K562 (cell line): ENCODE data around the gene LRP2. TPM values are rescaled to one million over a fixed set of nuclear protein-coding genes. Genes with fewer than 3 reads are reported as not detected.

Experiments
- ATAC-seq: fragments of 200-7000 bp; cut with Tn5 transposase; 3 replicates; pipeline ENCODE4 v1.9.1; 2020; ENCODE audit warnings: moderate library complexity
- BruUV-seq: library from RNA; stranded (reverse); fragments of 400-500 nt; replicated peaks from 2 replicates; lab custom pipeline; 2021; lab: Mats Ljungman, UMichigan
- CTCF ChIA-PET: fragments of 300-600 bp; formaldehyde crosslinking; extraction: SDS; loops from one replicate; lab custom pipeline; 2021; ENCODE audit warnings: low intra/inter-chr PET ratio; lab: Yijun Ruan, JAX
- POLR2A ChIA-PET: fragments of 300-600, 350-650 bp; sonication (Branson Sonifier 250); formaldehyde crosslinking; extraction: SDS; loops from one replicate; lab custom pipeline; 2021; ENCODE audit warnings: antibody characterized with exemption, inconsistent platforms; lab: Yijun Ruan, JAX
- DNase-seq, 4 experiments: peaks; one replicate each; pipeline versions ENCODE4 v3.0.0 to v3.0.0-alpha.2; 2011 to 2018; ENCODE audit warnings: low spot score in 3 of 4, mixed read lengths in 3 of 4; ENCODE audit errors: extremely low read depth in 1 of 4
- FAIRE-seq: peaks from 2 replicates; lab custom pipeline; 2011; peaks lifted over from hg19 to GRCh38; lab: Jason Lieb, UNC
- H2AFZ ChIP-seq: 2 replicates; pipeline ENCODE4 v1.6.0; 2011; ENCODE audit warnings: low read depth, low read length, control low read depth, inconsistent platforms
- H3K27ac ChIP-seq: fragments of 200-600 bp; 3 replicates; pipeline ENCODE4 v1.8.0; 2011; ENCODE audit warnings: low read depth, mild to moderate bottlenecking, control low read depth, inconsistent platforms, low read length, moderate library complexity, mixed read lengths; ENCODE audit errors: extremely low read depth
- H3K27me3 ChIP-seq, 2 experiments: fragments of 300-600 bp in 1 of 2; 2 replicates in 1 of 2; 3 replicates in 1 of 2; pipeline versions ENCODE4 v1.6.0 to v1.8.0; 2011; ENCODE audit warnings: inconsistent platforms in 2 of 2, low read length in 2 of 2, mild to moderate bottlenecking in 1 of 2, mixed read lengths in 1 of 2, moderate library complexity in 1 of 2; ENCODE audit not compliant: control insufficient read depth in 2 of 2, insufficient read depth in 2 of 2
- H3K36me3 ChIP-seq: fragments of 300-600 bp; 3 replicates; pipeline ENCODE4 v1.8.0; 2011; ENCODE audit warnings: mild to moderate bottlenecking, low read length, inconsistent platforms; ENCODE audit not compliant: control insufficient read depth, insufficient read depth
- H3K4me1 ChIP-seq, 2 experiments: fragments of 200-600 bp in 1 of 2; replicated peaks in 1 of 2; 2 replicates in 1 of 2; 3 replicates in 1 of 2; pipeline versions ENCODE4 v1.5.1 to v1.8.0; 2011; ENCODE audit warnings: inconsistent platforms in 2 of 2, low read length in 2 of 2, mild to moderate bottlenecking in 1 of 2, mixed read lengths in 1 of 2, moderate library complexity in 1 of 2; ENCODE audit not compliant: control insufficient read depth in 2 of 2, insufficient read depth in 2 of 2
- H3K4me2 ChIP-seq: 2 replicates; pipeline ENCODE4 v1.6.1; 2011; ENCODE audit warnings: low read length, control low read depth, inconsistent platforms, mixed read lengths; ENCODE audit not compliant: insufficient read depth
- H3K4me3 ChIP-seq: fragments of 200-600 bp; sonication (generic), shearing (Covaris generic); 2 replicates; pipeline ENCODE4 v1.5.1; 2016; ENCODE audit warnings: control low read depth, inconsistent platforms
- H3K79me2 ChIP-seq: fragments of 200-600 bp; 3 replicates; pipeline ENCODE4 v1.8.0; 2011; ENCODE audit warnings: low read length, inconsistent platforms; ENCODE audit not compliant: control insufficient read depth, insufficient read depth
- H3K9ac ChIP-seq, 2 experiments: 2 replicates each; pipeline versions ENCODE4 v1.6.0 to v1.6.1; 2011; ENCODE audit warnings: low read depth in 2 of 2, low read length in 2 of 2, control low read depth in 1 of 2, inconsistent platforms in 1 of 2, mild to moderate bottlenecking in 1 of 2, mixed read lengths in 1 of 2; ENCODE audit not compliant: insufficient read depth in 1 of 2
- H3K9me1 ChIP-seq: one replicate; pipeline ENCODE4 v1.6.0; 2011; ENCODE audit warnings: inconsistent platforms, mild to moderate bottlenecking, low read length, moderate library complexity; ENCODE audit not compliant: control insufficient read depth, insufficient read depth
- H3K9me3 ChIP-seq: replicated peaks from 2 replicates; pipeline ENCODE4 v1.5.1; 2011; ENCODE audit warnings: low read depth, low read length, inconsistent platforms; ENCODE audit not compliant: control insufficient read depth, insufficient read depth
- H4K20me1 ChIP-seq: replicated peaks from 2 replicates; pipeline ENCODE4 v1.6.1; 2011; ENCODE audit warnings: low read length, inconsistent platforms, mixed read lengths; ENCODE audit not compliant: control insufficient read depth, insufficient read depth
- BCOR ChIP-seq: fragments of 450-650 bp; IDR thresholded peaks from 2 replicates; pipeline ENCODE4 v1.6.1; 2016
- CEBPB ChIP-seq: fragments of 450-650 bp; IDR thresholded peaks from 2 replicates; pipeline ENCODE4 v1.6.1; 2016; ENCODE audit warnings: missing genetic modification characterization, missing compliant biosample characterization
- CEBPG ChIP-seq, 3 experiments: fragments of 200-800 bp in 1 of 3; sonication (Bioruptor generic) in 1 of 3; sonication (generic) in 1 of 3; formaldehyde crosslinking in 1 of 3; IDR thresholded peaks in 2 of 3; conservative IDR thresholded peaks in 1 of 3; 2 replicates each; pipeline versions ENCODE4 v1.6.1 to v1.8.0; 2016 to 2022; ENCODE audit warnings: missing compliant biosample characterization in 2 of 3, missing genetic modification characterization in 2 of 3, mild to moderate bottlenecking in 1 of 3, missing genetic modification reagents in 1 of 3
- ETS2 ChIP-seq: IDR thresholded peaks from 2 replicates; pipeline ENCODE4 v1.6.1; 2016; ENCODE audit warnings: borderline replicate concordance, missing genetic modification characterization, mild to moderate bottlenecking, moderate library complexity, missing compliant biosample characterization; ENCODE audit not compliant: poor library complexity, severe bottlenecking
- HMBOX1 ChIP-seq: sonication (generic); IDR thresholded peaks from 2 replicates; pipeline ENCODE4 v1.6.1; 2016
- WGBS: fragments of 100-300 bp; shearing (Covaris generic); methylation state at CpG from one replicate; pipeline ENCODE4 v1.1.6; 2016; ENCODE audit warnings: low coverage, mixed read lengths; ENCODE audit not compliant: insufficient coverage; ENCODE audit errors: missing lambda C conversion rate; 5-methylcytosine and 5-hydroxymethylcytosine counted together
- in situ Hi-C: fragments of 300-500 bp; cut with MboI; formaldehyde crosslinking; loops from 4 replicates; pipeline ENCODE4 v1.15.0; 2018; ENCODE audit warnings: inconsistent platforms, mixed read lengths
- intact Hi-C: fragments of 100-400 bp; cut with micrococcal nuclease; formaldehyde crosslinking; loops from 2 replicates; pipeline ENCODE4 v1.14.2; 2022
- polyA plus RNA-seq, 8 experiments: library from polyadenylated mRNA; depleted of rRNA in 4 of 8; stranded (reverse) in 5 of 8; unstranded in 3 of 8; fragments of >200 nt; fragmentation: Nextera tagmentation in 2 of 8; fragmentation: Illumina TruSeq in 1 of 8; extraction: Ambion mirVana in 2 of 8; extraction: Trizol in 1 of 8; gene quantifications; 2 replicates each; pipeline versions ENCODE4 v1.2.1 to v1.2.3, GENCODE V29; 2011 to 2014; ENCODE audit warnings: inconsistent platforms in 1 of 8, missing spikeins in 1 of 8
- total RNA-seq, 7 experiments: library from RNA; depleted of rRNA in 6 of 7; stranded (reverse); fragments of >200 nt in 6 of 7; fragmentation: Illumina TruSeq in 2 of 7; extraction: Trizol in 2 of 7; gene quantifications; 2 replicates each; pipeline versions ENCODE4 v1.2.1 to v1.2.3, GENCODE V29; 2011 to 2021; ENCODE audit warnings: low replicate concordance in 1 of 7

The LRP2 gene
- total and polyA plus RNA-seq, 9 of the 15 experiments (the other 6 are each of a cell fraction or from before 2014, with no cell fraction given) = 0.04 to 0.18 (median 0.11) TPM; not detected in 1

GRCh38 chr2:169091761-169092519 is 270.4 kb downstream of the LRP2 start:
- Histone ChIP-seq H4K20me1 (no peaks in the 10 kb centered on the region), H3K27me3 (no peaks in the 10 kb centered on the region), H3K9ac (no peak overlapping the region), H3K79me2 (no peaks in the 10 kb centered on the region), H3K4me1 (peaks cover 0 to 18% of the 10 kb centered on the region in 2 experiments; a peak in 3 of 5 replicates), H3K9me3 (no peaks in the 10 kb centered on the region), H3K36me3 (no peaks in the 10 kb centered on the region), H3K4me3 (no peak overlapping the region), H3K4me2 (no peak overlapping the region), H2AFZ (no peak overlapping the region), H3K27ac (no peak overlapping the region), H3K9me1 (no peaks in the 10 kb centered on the region)
- ChIA-PET CTCF (no interaction called here), POLR2A (interaction anchor here (0.7 kb wide), 1 partner anchor 35 kb away, joined by 3 read pairs; no protein-coding TSS in a partner anchor)
- WGBS = 34% methylated on average over 8 of the region's 8 CpGs
- no peak for DNase-seq
- intact Hi-C loops (no loop called here), in situ Hi-C loops (no loop called here)
- TF ChIP-seq CEBPG (CRISPR knock-in tag; IDR thresholded peaks at IDR 0.05) (no peak), CEBPG (tag; conservative IDR thresholded peaks at IDR 0.05 in 1 of 2, IDR thresholded peaks at IDR 0.05 in 1 of 2) (peak in 1 of 2 experiments; percentile 61; a peak in 1 of 4 replicates), ETS2 (tag) (no peak), BCOR (no peak), HMBOX1 (0 out of 2 replicates have a peak, but pooled peaks have one; percentile 13), CEBPB (tag) (peak; percentile 89)
- no peak for ATAC-seq
- no TSS peak for BruUV-seq
- FAIRE-seq = no peak
